SK-N-SH (cell line): ENCODE results near the gene KCNJ8. TPM values are rescaled to one million over a fixed set of nuclear protein-coding genes. Genes with fewer than 3 reads are reported as not detected.
"Not testable (repeated sequence)": the region's sequence is repeated elsewhere in the genome, so short reads cannot be mapped to it uniquely, and the experiment has no call there.

ENCODE experiments used
- CTCF ChIA-PET: fragments of 300-600, 350-600 bp; formaldehyde crosslinking; extraction: SDS; loops from one replicate; lab custom pipeline; 2021; lab: Yijun Ruan, JAX
- POLR2A ChIA-PET: fragments of 350-600 bp; sonication (Branson Sonifier 250); formaldehyde crosslinking; extraction: SDS; loops from one replicate; lab custom pipeline; 2020; ENCODE audit warnings: antibody characterized with exemption, inconsistent platforms; lab: Yijun Ruan, JAX
- DNase-seq: peaks from one replicate; pipeline ENCODE4 v3.0.0; 2012
- H2AFZ ChIP-seq: fragments of 200-600 bp; sonication (generic); 2 replicates; pipeline ENCODE4 v1.8.1; 2016; ENCODE audit warnings: antibody characterized with exemption, mild to moderate bottlenecking, low read depth
- H3F3A ChIP-seq: fragments of 200-600 bp; sonication (generic); replicated peaks from 2 replicates; pipeline ENCODE3; 2016; ENCODE audit warnings: antibody characterized with exemption, mild to moderate bottlenecking; ENCODE audit not compliant: insufficient read depth
- H3K27ac ChIP-seq, 2 experiments: fragments of 200-500 bp in 1 of 2; fragments of 200-600 bp in 1 of 2; sonication (Bioruptor generic) in 1 of 2; sonication (generic), shearing (Covaris generic) in 1 of 2; 2 replicates each; pipeline versions ENCODE4 v1.5.1 to v1.6.1; 2014 to 2016; ENCODE audit warnings: low read depth in 2 of 2, inconsistent platforms in 1 of 2, low read length in 1 of 2, mild to moderate bottlenecking in 1 of 2, mixed read lengths in 1 of 2
- H3K27me3 ChIP-seq: fragments of 200-600 bp; sonication (generic), shearing (Covaris generic); 2 replicates; pipeline ENCODE4 v1.6.1; 2016; ENCODE audit warnings: mixed run types; ENCODE audit not compliant: insufficient read depth
- H3K36me3 ChIP-seq, 2 experiments: fragments of 200-500 bp in 1 of 2; fragments of 200-600 bp in 1 of 2; sonication (Bioruptor generic) in 1 of 2; sonication (generic) in 1 of 2; replicated peaks in 1 of 2; 2 replicates each; pipeline versions ENCODE3 to v1.5.1; 2014 to 2016; ENCODE audit warnings: low read length in 1 of 2, mild to moderate bottlenecking in 1 of 2; ENCODE audit not compliant: insufficient read depth in 2 of 2, control insufficient read depth in 1 of 2
- H3K4me1 ChIP-seq, 2 experiments: fragments of 200-500 bp in 1 of 2; fragments of 200-600 bp in 1 of 2; sonication (Bioruptor generic) in 1 of 2; sonication (generic), shearing (Covaris generic) in 1 of 2; 2 replicates each; pipeline versions ENCODE4 v1.5.1 to v1.6.1; 2014 to 2016; ENCODE audit warnings: low read depth in 1 of 2, low read length in 1 of 2, mixed run types in 1 of 2; ENCODE audit not compliant: insufficient read depth in 2 of 2, control insufficient read depth in 1 of 2
- H3K4me2 ChIP-seq: fragments of 200-600 bp; sonication (generic), shearing (Covaris generic); 2 replicates; pipeline ENCODE4 v1.6.1; 2017; ENCODE audit warnings: mixed run types
- H3K4me3 ChIP-seq, 2 experiments: fragments of 200-500 bp in 1 of 2; fragments of 200-600 bp in 1 of 2; sonication (Bioruptor generic) in 1 of 2; sonication (generic), shearing (Covaris generic) in 1 of 2; 2 replicates each; pipeline versions ENCODE4 v1.5.1 to v1.8.1; 2014 to 2016; ENCODE audit warnings: low read depth in 2 of 2, inconsistent platforms in 1 of 2, low read length in 1 of 2, mild to moderate bottlenecking in 1 of 2, mixed read lengths in 1 of 2, moderate library complexity in 1 of 2
- H3K79me2 ChIP-seq: fragments of 200-600 bp; sonication (generic); 2 replicates; pipeline ENCODE4 v1.8.1; 2017; ENCODE audit warnings: mild to moderate bottlenecking; ENCODE audit not compliant: insufficient read depth
- H3K9ac ChIP-seq: fragments of 200-600 bp; sonication (generic); 2 replicates; pipeline ENCODE4 v1.6.1; 2017; ENCODE audit warnings: mixed run types
- H3K9me2 ChIP-seq: fragments of 200-600 bp; sonication (generic); 2 replicates; pipeline ENCODE4 v1.6.1; 2017; ENCODE audit warnings: mixed run types
- H3K9me3 ChIP-seq: fragments of 200-600 bp; sonication (generic); 2 replicates; pipeline ENCODE4 v1.6.1; 2017; ENCODE audit warnings: mixed run types, mild to moderate bottlenecking, moderate library complexity
- H4K20me1 ChIP-seq: fragments of 200-600 bp; sonication (generic); 2 replicates; pipeline ENCODE4 v1.6.1; 2017; ENCODE audit warnings: mild to moderate bottlenecking, mixed run types; ENCODE audit not compliant: insufficient read depth
- FOSL2 ChIP-seq: IDR thresholded peaks from 2 replicates; pipeline ENCODE4 v1.4.0; 2012; ENCODE audit warnings: low read depth, mild to moderate bottlenecking, moderate library complexity, borderline replicate concordance
- MAX ChIP-seq: IDR thresholded peaks from 2 replicates; pipeline ENCODE4 v1.4.0; 2012; ENCODE audit warnings: low read depth
- MEF2A ChIP-seq: IDR thresholded peaks from 2 replicates; pipeline ENCODE4 v1.4.0; 2012; ENCODE audit warnings: low read depth, borderline replicate concordance
- MXI1 ChIP-seq: IDR thresholded peaks from 2 replicates; pipeline ENCODE4 v1.6.1; 2012; ENCODE audit warnings: mild to moderate bottlenecking, low read depth, low read length, improper control_type of control experiment
- NFIC ChIP-seq: IDR thresholded peaks from 2 replicates; pipeline ENCODE4 v1.4.0; 2012; ENCODE audit warnings: borderline replicate concordance
- USF1 ChIP-seq: IDR thresholded peaks from 2 replicates; pipeline ENCODE4 v1.4.0; 2012; ENCODE audit warnings: low read depth, borderline replicate concordance
- YY1 ChIP-seq: IDR thresholded peaks from 2 replicates; pipeline ENCODE4 v1.4.0; 2012; ENCODE audit warnings: low read depth, mild to moderate bottlenecking
- WGBS: methylation state at CpG from one replicate; pipeline ENCODE4 v1.1.6; 2017; ENCODE audit warnings: low lambda C conversion rate; 5-methylcytosine and 5-hydroxymethylcytosine counted together
- polyA plus RNA-seq, 3 experiments: library from polyadenylated mRNA; depleted of rRNA; stranded (reverse); fragments of >200 nt; gene quantifications; 2 replicates each; pipeline ENCODE4 v1.2.3, GENCODE V29; 2012

The KCNJ8 gene
- polyA plus RNA-seq, 1 of the 3 experiments (the other 2 are of a cell fraction): 0.15 TPM

GRCh38 chr12:21795648-21796328 lies 21.3 kb upstream of the KCNJ8 start (continued):
- TF ChIP-seq FOSL2: no peak
- TF ChIP-seq MAX: no peak
- no peak for TF ChIP-seq YY1
- TF ChIP-seq NFIC: no peak
- no peak for TF ChIP-seq MXI1

GRCh38 chr12:21794807-21795595 lies 20.5 kb upstream of the KCNJ8 start:
- DNase-seq, H3K79me2 ChIP-seq, H3K9ac ChIP-seq, POLR2A ChIA-PET, H3K4me1 ChIP-seq, H3K9me3 ChIP-seq, H3K27me3 ChIP-seq, H3K36me3 ChIP-seq, H3F3A ChIP-seq, H3K9me2 ChIP-seq, H3K4me2 ChIP-seq, H2AFZ ChIP-seq, H3K4me3 ChIP-seq, H3K27ac ChIP-seq, H4K20me1 ChIP-seq: not testable (repeated sequence)
- 36% methylated on average over 5 of the region's 8 CpGs for WGBS
- CTCF ChIA-PET: interaction anchor here (1.1 to 1.3 kb wide), 2 partner anchors 15 to 195 kb away, joined by 3 read pairs; no protein-coding TSS in a partner anchor

- 28% methylated on average over 4 of the region's 4 CpGs for WGBS
- H4K20me1 ChIP-seq, H3K4me3 ChIP-seq, H3K9me3 ChIP-seq, H3K9ac ChIP-seq, H3K4me1 ChIP-seq, H3K36me3 ChIP-seq, CTCF ChIA-PET, H3F3A ChIP-seq, H2AFZ ChIP-seq, POLR2A ChIA-PET, H3K79me2 ChIP-seq, DNase-seq, H3K4me2 ChIP-seq, H3K27me3 ChIP-seq, H3K27ac ChIP-seq, H3K9me2 ChIP-seq: not testable (repeated sequence)
These were observed 15.2 kb upstream of the KCNJ8 start for GRCh38 chr12:21789687-21790086.

- 30% methylated on average over 7 of the region's 7 CpGs for WGBS
- no peak for DNase-seq
- CTCF ChIA-PET: no interaction called here
These were observed 13.8 kb upstream of the KCNJ8 start for GRCh38 chr12:21788089-21788983.

More at GRCh38 chr12:21788089-21788983, 13.8 kb upstream of the KCNJ8 start:
- no peaks in the 10 kb centered on the region for H3K4me1 ChIP-seq
- no peak overlapping the region for H3K4me2 ChIP-seq
- 0 out of 2 replicates have a peak overlapping the region, but pooled peaks have one; percentile 1 for H2AFZ ChIP-seq
- no peaks in the 10 kb centered on the region for H3K9me2 ChIP-seq
- no peak overlapping the region for H3K9ac ChIP-seq
- H3F3A ChIP-seq: no peaks in the 10 kb centered on the region
- H3K79me2 ChIP-seq: no peaks in the 10 kb centered on the region
- TF ChIP-seq MEF2A (no peak), USF1 (no peak)
- H3K9me3 ChIP-seq: no peaks in the 10 kb centered on the region
- POLR2A ChIA-PET: no interaction called here
- no peaks in the 10 kb centered on the region for H3K36me3 ChIP-seq
- no peaks in the 10 kb centered on the region for H4K20me1 ChIP-seq
- H3K27me3 ChIP-seq: no peaks in the 10 kb centered on the region
- no peak overlapping the region for H3K27ac ChIP-seq
- no peak overlapping the region for H3K4me3 ChIP-seq
